Choroid plexus epithelial cell (primary cell): ENCODE data around the gene DYRK2.

Source experiments
- DNase-seq: peaks from one replicate; pipeline ENCODE4 v3.0.0-alpha.2; 2010; ENCODE audit warnings: low read depth
- H3K4me3 ChIP-seq: 2 replicates; pipeline ENCODE4 v1.5.1; 2011; ENCODE audit warnings: low read depth, mild to moderate bottlenecking, control low read depth, low read length, moderate library complexity
- CTCF ChIP-seq: conservative IDR thresholded peaks from 2 replicates; pipeline ENCODE4 v1.5.1; 2011; ENCODE audit warnings: low read depth, mild to moderate bottlenecking, control low read depth, inconsistent platforms, low read length, moderate library complexity

DYRK2 gene

GRCh38 chr12:67691220-67691619, 42.7 kb downstream of the DYRK2 start:
- H3K4me3 ChIP-seq = no peak overlapping the region
- no peak for DNase-seq
- no peak for TF ChIP-seq CTCF

GRCh38 chr12:67692135-67692534, 43.6 kb downstream of the DYRK2 start:
- no peak for DNase-seq
- H3K4me3 ChIP-seq = no peak overlapping the region

GRCh38 chr12:67692966-67693365, 44.4 kb downstream of the DYRK2 start:
- DNase-seq = no peak
- no peak for TF ChIP-seq CTCF
- no peak overlapping the region for H3K4me3 ChIP-seq

More at GRCh38 chr12:67692135-67692534, 43.6 kb downstream of the DYRK2 start:
- TF ChIP-seq CTCF = no peak

GRCh38 chr12:67693894-67694293, 45.3 kb downstream of the DYRK2 start:
- no peak for DNase-seq
- H3K4me3 ChIP-seq = no peak overlapping the region
- TF ChIP-seq CTCF = no peak

GRCh38 chr12:67694306-67694900, 45.9 kb downstream of the DYRK2 start:
- DNase-seq = no peak
- TF ChIP-seq CTCF = no peak
- no peak overlapping the region for H3K4me3 ChIP-seq

GRCh38 chr12:67695974-67696373, 47.4 kb downstream of the DYRK2 start:
- no peak for DNase-seq
- H3K4me3 ChIP-seq = no peak overlapping the region
- TF ChIP-seq CTCF = no peak

- no peak overlapping the region for H3K4me3 ChIP-seq
- no peak for DNase-seq
- no peak for TF ChIP-seq CTCF
Observed at GRCh38 chr12:67697443-67697842, 48.9 kb downstream of the DYRK2 start.
